ENCODE results near the gene CYP26B1.
A peak's percentile ranks its signal among the peaks of the same experiment; 100 is the strongest.

DNA sequence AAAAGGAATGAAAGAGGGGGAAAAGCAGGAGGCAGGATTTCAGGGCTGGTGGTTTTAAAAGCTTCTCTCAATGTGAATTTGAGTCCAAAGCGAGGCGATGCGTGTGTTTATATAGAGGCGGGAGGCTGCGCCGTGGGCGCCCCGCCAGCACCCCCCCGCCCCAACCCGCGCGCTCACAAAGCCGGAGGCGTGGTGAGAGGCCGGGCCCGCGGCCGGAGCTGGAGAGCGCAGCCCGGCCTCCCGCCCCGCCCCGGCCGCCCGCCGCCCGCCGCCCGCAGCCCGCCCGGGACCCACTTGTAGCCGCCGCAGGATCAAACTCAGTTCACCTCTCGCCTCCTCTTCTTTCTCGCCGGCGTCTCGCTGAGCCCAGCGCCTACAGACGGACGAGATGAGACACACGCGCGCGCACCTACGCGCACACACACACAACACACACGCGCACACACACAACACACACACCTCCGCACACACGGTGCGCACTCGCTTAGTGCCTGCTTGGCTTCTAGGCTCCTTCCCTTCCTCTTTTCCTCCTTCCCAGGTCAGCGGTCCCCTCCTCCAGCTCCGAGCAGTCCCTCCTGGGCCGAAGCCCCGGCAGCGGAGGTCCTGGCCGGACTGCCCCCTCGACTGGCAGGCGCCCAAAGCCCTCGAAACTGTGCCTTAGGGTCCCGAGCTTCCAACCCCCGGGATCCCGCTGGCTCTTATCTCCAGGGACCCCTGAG, 1.3 kb upstream of the CYP26B1 start:
- TF ChIP-seq CTCF (IDR thresholded peaks at IDR 0.05; ENCODE audit: insufficient read depth, low read depth, low read length): no peak
- TF ChIP-seq EZH2 (IDR thresholded peaks at IDR 0.05; ENCODE audit: insufficient read depth, low read length): peak; percentile 98

Data from astrocyte (in vitro differentiated cells and primary cell).